IMR-90 (cell line): ENCODE results near the gene LRRC4C. TPM values are rescaled to one million over a fixed set of nuclear protein-coding genes. Genes with fewer than 3 reads are reported as not detected.

Experiments used
- ATAC-seq: fragments of 200-7000 bp; cut with Tn5 transposase; 2 replicates; pipeline ENCODE4 v1.9.1; 2020; ENCODE audit warnings: low read depth, mild to moderate bottlenecking, moderate library complexity
- BruUV-seq: library from RNA; stranded (reverse); fragments of 400-500 nt; replicated peaks from 2 replicates; lab custom pipeline; 2021; lab: Mats Ljungman, UMichigan
- CTCF ChIA-PET: fragments of 300-600 bp; formaldehyde crosslinking; extraction: SDS; loops from one replicate; lab custom pipeline; 2021; ENCODE audit warnings: antibody characterized with exemption; lab: Yijun Ruan, JAX
- POLR2A ChIA-PET: fragments of 300-600 bp; sonication (Branson Sonifier 250); formaldehyde crosslinking; loops from one replicate; lab custom pipeline; 2022; ENCODE audit warnings: antibody characterized with exemption; ENCODE audit not compliant: unreplicated experiment; lab: Charles Lee
- DNase-seq: peaks from one replicate; pipeline ENCODE4 v3.0.0; 2013
- H2AFZ ChIP-seq: replicated peaks from 2 replicates; pipeline ENCODE3; 2013; ENCODE audit warnings: low read length, mild to moderate bottlenecking; ENCODE audit not compliant: poor library complexity
- H2AK5ac ChIP-seq: 2 replicates; pipeline ENCODE4 v1.6.1; 2013; ENCODE audit warnings: low read depth, low read length, inconsistent platforms
- H2AK9ac ChIP-seq: replicated peaks from 2 replicates; pipeline ENCODE3; 2013; ENCODE audit warnings: mild to moderate bottlenecking, low read depth, low read length, moderate library complexity; ENCODE audit not compliant: poor library complexity
- H2BK120ac ChIP-seq: 2 replicates; pipeline ENCODE4 v1.6.1; 2013; ENCODE audit warnings: low read depth, low read length, inconsistent platforms
- H2BK15ac ChIP-seq: 3 replicates; pipeline ENCODE4 v1.6.1; 2013; ENCODE audit warnings: low read depth, low read length, inconsistent platforms
- H2BK20ac ChIP-seq: 2 replicates; pipeline ENCODE4 v1.6.1; 2013; ENCODE audit warnings: low read depth, mild to moderate bottlenecking, inconsistent platforms, low read length, moderate library complexity
- H2BK5ac ChIP-seq: 2 replicates; pipeline ENCODE4 v1.6.1; 2013; ENCODE audit warnings: mild to moderate bottlenecking, low read depth, low read length, inconsistent platforms; ENCODE audit not compliant: poor library complexity, severe bottlenecking
- H3K14ac ChIP-seq: replicated peaks from 2 replicates; pipeline ENCODE4 v1.6.1; 2013; ENCODE audit warnings: low read depth, low read length, inconsistent platforms
- H3K18ac ChIP-seq: 2 replicates; pipeline ENCODE4 v1.6.1; 2013; ENCODE audit warnings: low read depth, low read length, control low read depth
- H3K23ac ChIP-seq: 2 replicates; pipeline ENCODE4 v1.6.1; 2013; ENCODE audit warnings: low read depth, low read length, inconsistent platforms
- H3K27ac ChIP-seq: 2 replicates; pipeline ENCODE4 v1.5.1; 2013; ENCODE audit warnings: mild to moderate bottlenecking, control low read depth, low read length; ENCODE audit not compliant: insufficient read depth
- H3K27me3 ChIP-seq: 2 replicates; pipeline ENCODE4 v1.6.1; 2013; ENCODE audit warnings: low read length; ENCODE audit not compliant: control insufficient read depth, insufficient read depth
- H3K36me3 ChIP-seq: 2 replicates; pipeline ENCODE4 v1.6.1; 2013; ENCODE audit warnings: low read length, mixed read lengths; ENCODE audit not compliant: control insufficient read depth, insufficient read depth
- H3K4ac ChIP-seq: 2 replicates; pipeline ENCODE4 v1.6.1; 2013; ENCODE audit warnings: low read depth, low read length, inconsistent platforms
- H3K4me1 ChIP-seq: 2 replicates; pipeline ENCODE4 v1.6.1; 2013; ENCODE audit warnings: low read length, mixed read lengths; ENCODE audit not compliant: control insufficient read depth, insufficient read depth
- H3K4me2 ChIP-seq: 2 replicates; pipeline ENCODE4 v1.6.1; 2013; ENCODE audit warnings: low read depth, mild to moderate bottlenecking, control low read depth, low read length, moderate library complexity
- H3K4me3 ChIP-seq: 2 replicates; pipeline ENCODE4 v1.5.1; 2013; ENCODE audit warnings: low read depth, mild to moderate bottlenecking, control low read depth, low read length, moderate library complexity; ENCODE audit not compliant: insufficient read depth
- H3K56ac ChIP-seq: 2 replicates; pipeline ENCODE4 v1.6.1; 2013; ENCODE audit warnings: low read length, inconsistent platforms; ENCODE audit not compliant: insufficient read depth; ENCODE audit errors: extremely low read depth
- H3K79me1 ChIP-seq, 2 experiments: 2 replicates each; pipeline ENCODE4 v1.6.1; 2013; ENCODE audit warnings: low read length in 2 of 2, inconsistent platforms in 1 of 2, low read depth in 1 of 2
- H3K9ac ChIP-seq: 2 replicates; pipeline ENCODE4 v1.6.1; 2013; ENCODE audit warnings: low read depth, low read length, control low read depth
- H3K9me1 ChIP-seq: 2 replicates; pipeline ENCODE4 v1.6.1; 2013; ENCODE audit warnings: low read length, inconsistent platforms; ENCODE audit not compliant: insufficient read depth
- H3K9me3 ChIP-seq: 2 replicates; pipeline ENCODE4 v1.6.1; 2013; ENCODE audit warnings: low read length; ENCODE audit not compliant: control insufficient read depth, insufficient read depth
- H4K20me1 ChIP-seq: 2 replicates; pipeline ENCODE4 v1.6.1; 2013; ENCODE audit warnings: low read length, inconsistent platforms; ENCODE audit not compliant: insufficient read depth
- H4K5ac ChIP-seq: 2 replicates; pipeline ENCODE4 v1.6.1; 2013; ENCODE audit warnings: mild to moderate bottlenecking, low read depth, low read length, control low read depth
- H4K8ac ChIP-seq, 2 experiments: 2 replicates each; pipeline ENCODE4 v1.6.1; 2013; ENCODE audit warnings: low read depth in 2 of 2, low read length in 2 of 2, control low read depth in 1 of 2, inconsistent platforms in 1 of 2
- H4K91ac ChIP-seq: 2 replicates; pipeline ENCODE4 v1.6.1; 2013; ENCODE audit warnings: low read depth, low read length, inconsistent platforms; ENCODE audit not compliant: insufficient read depth
- CEBPB ChIP-seq: IDR thresholded peaks from 2 replicates; pipeline ENCODE4 v1.6.1; 2012; ENCODE audit warnings: low read depth, low read length, improper control_type of control experiment
- FOS ChIP-seq: fragments of 150-350 bp; IDR thresholded peaks from 2 replicates; pipeline ENCODE4 v1.6.1; 2016; ENCODE audit warnings: low read depth, low read length
- MAFK ChIP-seq: IDR thresholded peaks from 2 replicates; pipeline ENCODE4 v1.6.1; 2012; ENCODE audit warnings: low read depth, low read length, improper control_type of control experiment
- MXI1 ChIP-seq: IDR thresholded peaks from 2 replicates; pipeline ENCODE4 v1.6.1; 2012; ENCODE audit warnings: low read depth, mild to moderate bottlenecking, low read length, moderate library complexity, borderline replicate concordance
- NFE2L2 ChIP-seq: fragments of 150-350 bp; IDR thresholded peaks from 2 replicates; pipeline ENCODE4 v1.6.1; 2016; ENCODE audit warnings: low read depth, mild to moderate bottlenecking, low read length
- POLR2A ChIP-seq: IDR thresholded peaks from 2 replicates; pipeline ENCODE4 v1.6.1; 2012; ENCODE audit warnings: mild to moderate bottlenecking, low read depth, low read length
- RAD21 ChIP-seq: IDR thresholded peaks from 2 replicates; pipeline ENCODE4 v1.6.1; 2012; ENCODE audit warnings: low read length, improper control_type of control experiment
- RCOR1 ChIP-seq: IDR thresholded peaks from 2 replicates; pipeline ENCODE4 v1.6.1; 2012; ENCODE audit warnings: mild to moderate bottlenecking, low read length, improper control_type of control experiment; ENCODE audit not compliant: insufficient replicate concordance
- SMC3 ChIP-seq: fragments of 150-350 bp; IDR thresholded peaks from 2 replicates; pipeline ENCODE4 v1.6.1; 2016; ENCODE audit warnings: low read depth, mild to moderate bottlenecking, antibody characterized with exemption, low read length, moderate library complexity
- USF2 ChIP-seq: fragments of 150-350 bp; IDR thresholded peaks from 2 replicates; pipeline ENCODE4 v1.6.1; 2017; ENCODE audit warnings: mild to moderate bottlenecking, antibody characterized with exemption, low read length, low read depth
- WGBS, 2 experiments: methylation state at CpG; one replicate each; pipeline versions ENCODE4 v1.1.5 to v1.1.7; 2013; ENCODE audit warnings: missing lambda C conversion rate in 2 of 2; ENCODE audit not compliant: insufficient read length in 1 of 2; ENCODE audit errors: extremely low coverage in 2 of 2; 5-methylcytosine and 5-hydroxymethylcytosine counted together
- dilution Hi-C: fragments of 300-500 bp; cut with HindIII; formaldehyde crosslinking; loops from one replicate; pipeline ENCODE4 v1.14.3; 2018; ENCODE audit warnings: low sequenced_read_pairs; ENCODE audit not compliant: unreplicated experiment
- in situ Hi-C: fragments of 300-500 bp; cut with MboI; formaldehyde crosslinking; loops from 3 replicates; pipeline ENCODE4 v1.14.3; 2019; ENCODE audit warnings: low sequenced_read_pairs, inconsistent platforms, mixed read lengths
- intact Hi-C: fragments of 100-400 bp; cut with micrococcal nuclease; formaldehyde crosslinking; loops from 2 replicates; pipeline ENCODE4 v1.10.0; 2022
- polyA plus RNA-seq, 3 experiments: library from polyadenylated mRNA; depleted of rRNA; stranded (reverse); fragments of >200 nt; gene quantifications; 2 replicates each; pipeline ENCODE4 v1.2.3, GENCODE V29; 2012; ENCODE audit warnings: low replicate concordance in 1 of 3
- total RNA-seq: library from RNA; depleted of rRNA; stranded (reverse); fragments of >200 nt; gene quantifications from 2 replicates; pipeline ENCODE4 v1.2.3, GENCODE V29; 2012

LRRC4C gene
- total and polyA plus RNA-seq, 2 of the 4 experiments (the other 2 are of a cell fraction) = under 0.01 to 0.03 TPM

GRCh38 chr11:41301023-41301422, 158.4 kb downstream of the LRRC4C start:
- H2BK5ac ChIP-seq = no peak overlapping the region
- in situ Hi-C loops = no loop called here
- H3K23ac ChIP-seq = no peak overlapping the region
- H3K4me3 ChIP-seq = no peak overlapping the region
- dilution Hi-C loops = no loop called here
- H3K27me3 ChIP-seq = no peaks in the 10 kb centered on the region
- H3K56ac ChIP-seq = no peak overlapping the region
- no peak overlapping the region for H3K27ac ChIP-seq
- H3K4me2 ChIP-seq = no peak overlapping the region
- CTCF ChIA-PET = no interaction called here
- ATAC-seq = no peak
- no peak overlapping the region for H2BK15ac ChIP-seq
- H3K14ac ChIP-seq = no peak overlapping the region
- H4K91ac ChIP-seq = no peak overlapping the region
- H3K9ac ChIP-seq = no peak overlapping the region
- H3K4me1 ChIP-seq = no peaks in the 10 kb centered on the region
- H2AK5ac ChIP-seq = no peak overlapping the region
- POLR2A ChIA-PET = no interaction called here
- H4K5ac ChIP-seq = no peak overlapping the region
- H2AFZ ChIP-seq = no peak overlapping the region
- no peak overlapping the region for H2BK120ac ChIP-seq
- no TSS peak for BruUV-seq
- no peak overlapping the region for H2AK9ac ChIP-seq
- intact Hi-C loops = no loop called here
- no peak overlapping the region for H4K8ac ChIP-seq
- no peaks in the 10 kb centered on the region; the same call in 1 of the 2 replicates for H3K9me3 ChIP-seq
- H3K79me1 ChIP-seq = no peaks in the 10 kb centered on the region
- H3K18ac ChIP-seq = no peak overlapping the region
- no peak for TF ChIP-seq RAD21
- no peak for TF ChIP-seq FOS
- no peak for TF ChIP-seq NFE2L2
- TF ChIP-seq POLR2A = no peak
- no peak for TF ChIP-seq SMC3
- TF ChIP-seq RCOR1 = no peak
- no peak for TF ChIP-seq USF2
- no peak for TF ChIP-seq MAFK
- no peak for TF ChIP-seq MXI1
- TF ChIP-seq CEBPB = no peak
- no peaks in the 10 kb centered on the region for H3K9me1 ChIP-seq
- no CpG with 5 or more reads among the region's 4 CpGs for WGBS, 2 experiments
- no peaks in the 10 kb centered on the region for H4K20me1 ChIP-seq
- DNase-seq = no peak
- no peak overlapping the region for H3K4ac ChIP-seq
- H2BK20ac ChIP-seq = no peak overlapping the region
- H3K36me3 ChIP-seq = no peaks in the 10 kb centered on the region
